ENCODE measurements around the gene ANKRD31.

ANKRD31 gene

DNA sequence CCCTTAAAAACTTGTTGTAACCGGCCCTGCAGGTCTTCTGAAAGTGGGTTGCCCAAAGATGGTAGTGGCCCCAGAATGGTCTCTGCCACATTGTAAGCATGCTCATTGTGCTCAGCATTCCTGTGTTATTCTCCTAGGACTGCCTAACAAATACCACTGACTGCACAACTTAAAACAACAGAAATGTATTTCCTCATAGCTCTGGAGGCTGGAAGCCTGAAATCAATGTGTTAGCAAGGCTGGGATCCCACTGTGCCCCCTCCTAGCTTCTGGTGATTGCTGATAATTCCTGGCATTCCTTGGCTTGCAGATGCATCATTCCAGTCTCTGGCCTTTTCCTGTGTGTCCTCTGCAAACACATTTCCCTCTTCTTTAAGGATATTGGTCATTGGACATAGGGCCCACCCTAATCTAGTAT lies 180.9 kb downstream of the ANKRD31 start:
- Histone ChIP-seq H3K27me3 (ENCODE audit: insufficient read depth, low read length, poor library complexity, severe bottlenecking) (no peaks in the 10 kb centered on the region), H3K4me3 (ENCODE audit: low read length, poor library complexity, severe bottlenecking) (no peak overlapping the region), H3K9ac (ENCODE audit: low read depth, low read length, poor library complexity, severe bottlenecking) (no peak overlapping the region)

DNA sequence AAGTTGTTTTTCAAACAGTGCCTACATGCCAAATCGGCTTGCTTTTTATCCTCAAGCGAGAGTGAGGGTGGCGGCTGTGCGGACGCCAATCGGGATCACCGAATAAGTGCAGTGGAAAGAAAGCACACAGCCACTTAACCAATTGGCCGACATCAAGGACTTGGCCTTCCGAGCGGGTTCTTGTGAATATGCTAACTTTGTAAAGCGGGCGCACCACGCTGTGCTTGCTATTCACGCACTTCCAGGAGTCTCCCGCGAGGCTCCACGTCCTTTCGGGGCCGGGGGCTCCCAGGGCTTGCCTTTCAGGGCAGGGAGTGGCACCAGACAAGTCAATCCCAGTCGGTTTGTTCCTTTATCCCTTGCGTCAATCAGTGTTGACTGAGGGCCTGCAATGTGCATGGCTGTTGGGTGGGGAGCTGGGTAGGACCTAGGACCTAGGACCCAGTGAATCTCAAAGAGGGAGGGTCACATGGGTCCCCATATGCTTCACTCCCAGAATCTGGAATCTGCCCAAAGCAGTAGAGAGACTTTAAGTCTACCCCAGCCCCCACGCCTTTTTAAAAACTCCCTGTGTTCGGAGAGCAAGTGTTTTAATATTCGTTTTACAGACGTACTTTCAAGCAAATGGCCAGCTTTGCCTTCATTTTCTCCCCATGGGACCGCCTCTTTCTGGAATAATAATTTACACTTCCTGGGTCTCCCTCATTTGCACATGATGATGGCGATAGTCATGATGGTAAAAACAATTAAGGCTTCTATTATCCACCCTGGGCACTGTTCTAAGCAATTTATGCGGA lies 182.3 kb downstream of the ANKRD31 start:
- peak overlapping the region; percentile 88 for H3K4me2 ChIP-seq (ENCODE audit: low read depth, low read length, poor library complexity, severe bottlenecking)
- H3K9me3 ChIP-seq (ENCODE audit: insufficient read depth, low read depth, low read length) = no peaks in the 10 kb centered on the region
- no peaks in the 10 kb centered on the region for H4K20me1 ChIP-seq (ENCODE audit: insufficient read depth, low read length, poor library complexity, severe bottlenecking)
- peak overlapping the region; percentile 94 for H3K9ac ChIP-seq (ENCODE audit: low read depth, low read length, poor library complexity, severe bottlenecking)
- peak overlapping the region; percentile 85 for H2AFZ ChIP-seq (ENCODE audit: low read length)
- peaks cover 83% of the 10 kb centered on the region for H3K4me1 ChIP-seq (ENCODE audit: insufficient read depth, low read length, poor library complexity, severe bottlenecking)
- TF ChIP-seq EZH2phosphoT487 (IDR thresholded peaks at IDR 0.05; ENCODE audit: borderline replicate concordance) (no peak), CTCF (conservative IDR thresholded peaks at IDR 0.05; ENCODE audit: low read length) (no peak)
- H3K79me2 ChIP-seq (ENCODE audit: insufficient read depth, low read length) = peaks cover 49% of the 10 kb centered on the region
- no peaks in the 10 kb centered on the region for H3K36me3 ChIP-seq (ENCODE audit: insufficient read depth, low read length)
- H3K27me3 ChIP-seq (ENCODE audit: insufficient read depth, low read length, poor library complexity, severe bottlenecking) = no peaks in the 10 kb centered on the region
- H3F3A ChIP-seq (ENCODE audit: low read depth) = peaks cover 10% of the 10 kb centered on the region
- H3K4me3 ChIP-seq (ENCODE audit: low read length, poor library complexity, severe bottlenecking) = peak overlapping the region; percentile 90
- no peaks in the 10 kb centered on the region for H3K9me2 ChIP-seq (replicated peaks; ENCODE audit: low read depth, low read length)

More for the DNA sequence above, 180.9 kb downstream of the ANKRD31 start:
- Histone ChIP-seq H3K4me1 (ENCODE audit: insufficient read depth, low read length, poor library complexity, severe bottlenecking) (peaks cover 83% of the 10 kb centered on the region), H2AFZ (ENCODE audit: low read length) (no peak overlapping the region), H4K20me1 (ENCODE audit: insufficient read depth, low read length, poor library complexity, severe bottlenecking) (no peaks in the 10 kb centered on the region), H3K79me2 (ENCODE audit: insufficient read depth, low read length) (peaks cover 35% of the 10 kb centered on the region), H3K9me3 (ENCODE audit: insufficient read depth, low read depth, low read length) (no peaks in the 10 kb centered on the region), H3K9me2 (replicated peaks; ENCODE audit: low read depth, low read length) (no peaks in the 10 kb centered on the region), H3F3A (ENCODE audit: low read depth) (peaks cover 15% of the 10 kb centered on the region), H3K36me3 (ENCODE audit: insufficient read depth, low read length) (no peaks in the 10 kb centered on the region), H3K4me2 (ENCODE audit: low read depth, low read length, poor library complexity, severe bottlenecking) (no peak overlapping the region)
- no peak for TF ChIP-seq EZH2phosphoT487 (IDR thresholded peaks at IDR 0.05; ENCODE audit: borderline replicate concordance)
- no peak for TF ChIP-seq CTCF (conservative IDR thresholded peaks at IDR 0.05; ENCODE audit: low read length)

DNA sequence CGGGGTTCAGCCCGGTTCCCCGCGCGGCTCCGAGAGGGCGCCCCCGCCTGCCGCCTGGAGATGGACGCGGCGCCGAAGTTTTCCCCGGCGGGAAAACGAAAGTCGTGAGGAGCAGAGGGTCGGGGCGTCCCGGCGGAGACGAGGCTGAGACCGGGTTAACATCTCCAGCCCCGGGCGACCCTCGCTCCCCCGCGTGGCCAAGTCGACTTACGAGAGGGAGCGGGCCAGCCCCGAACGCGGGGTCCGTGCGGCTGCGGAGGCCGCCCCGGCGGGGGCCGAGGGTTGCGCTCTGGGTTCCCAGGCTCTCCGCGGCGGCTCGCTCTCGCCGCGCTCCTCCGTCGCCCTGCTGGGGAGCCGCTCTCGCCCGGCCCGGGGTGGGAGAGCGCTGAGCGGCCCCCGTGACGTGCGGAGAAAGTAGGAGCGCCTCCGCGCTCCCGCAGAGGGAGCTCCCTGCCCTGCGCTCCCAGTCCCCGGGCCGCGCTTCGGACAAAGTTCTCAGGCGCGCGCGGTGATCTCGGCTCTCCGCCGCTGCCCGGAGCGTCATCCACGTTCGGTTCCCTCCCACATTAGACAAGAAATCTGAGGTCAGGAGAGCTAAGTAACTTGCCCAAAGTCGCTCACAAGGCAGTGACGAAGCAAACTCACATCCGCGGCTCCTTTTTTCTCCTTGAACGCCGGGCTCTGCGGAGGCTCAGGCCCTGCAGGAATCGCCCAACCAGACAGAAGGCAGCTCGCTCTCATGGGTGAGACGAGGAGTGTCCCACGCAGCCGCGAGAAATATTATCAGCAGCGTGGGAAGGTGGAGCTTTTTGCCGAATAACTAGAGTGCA lies 183.2 kb downstream of the ANKRD31 start:
- Histone ChIP-seq H3K4me1 (ENCODE audit: insufficient read depth, low read length, poor library complexity, severe bottlenecking) (peaks cover 83% of the 10 kb centered on the region), H3K9me3 (ENCODE audit: insufficient read depth, low read depth, low read length) (no peaks in the 10 kb centered on the region), H2AFZ (ENCODE audit: low read length) (peak overlapping the region; percentile 85), H3K4me2 (ENCODE audit: low read depth, low read length, poor library complexity, severe bottlenecking) (peak overlapping the region; percentile 88), H3K36me3 (ENCODE audit: insufficient read depth, low read length) (no peaks in the 10 kb centered on the region), H3F3A (ENCODE audit: low read depth) (peaks cover 10% of the 10 kb centered on the region), H3K27me3 (ENCODE audit: insufficient read depth, low read length, poor library complexity, severe bottlenecking) (no peaks in the 10 kb centered on the region), H3K79me2 (ENCODE audit: insufficient read depth, low read length) (peaks cover 57% of the 10 kb centered on the region), H4K20me1 (ENCODE audit: insufficient read depth, low read length, poor library complexity, severe bottlenecking) (no peaks in the 10 kb centered on the region), H3K9ac (ENCODE audit: low read depth, low read length, poor library complexity, severe bottlenecking) (peak overlapping the region; percentile 94), H3K4me3 (ENCODE audit: low read length, poor library complexity, severe bottlenecking) (peak overlapping the region; percentile 90), H3K9me2 (replicated peaks; ENCODE audit: low read depth, low read length) (no peaks in the 10 kb centered on the region)
- TF ChIP-seq CTCF (conservative IDR thresholded peaks at IDR 0.05; ENCODE audit: low read length) (peak; percentile 19; the same call in 1 of the 2 replicates), EZH2phosphoT487 (IDR thresholded peaks at IDR 0.05; ENCODE audit: borderline replicate concordance) (no peak)
